Cardiac muscle cell (in vitro differentiated cells and primary cell): ENCODE data around the gene HHAT. TPM values are rescaled to one million over a fixed set of nuclear protein-coding genes. Genes with fewer than 3 reads are reported as not detected.
"Not testable (repeated sequence)": the region's sequence is repeated elsewhere in the genome, so short reads cannot be mapped to it uniquely, and the experiment has no call there.

ENCODE experiments used
- DNase-seq, 2 donors: peaks; one replicate each; pipeline versions ENCODE4 v3.0.0 to v3.0.0-alpha.2; 2010 to 2017; ENCODE audit warnings: low read depth in 1 of 2, low spot score in 1 of 2
- H3K27ac ChIP-seq: fragments of 200-600 bp; sonication (generic); 2 replicates; pipeline ENCODE4 v1.5.1; 2016
- H3K27me3 ChIP-seq: fragments of 200-600 bp; sonication (generic); 2 replicates; pipeline ENCODE4 v1.6.0; 2016; ENCODE audit warnings: control low read depth
- H3K36me3 ChIP-seq: fragments of 200-600 bp; sonication (generic); 2 replicates; pipeline ENCODE4 v1.5.1; 2016; ENCODE audit warnings: control low read depth
- H3K4me1 ChIP-seq: fragments of 200-600 bp; sonication (generic); 2 replicates; pipeline ENCODE4 v1.8.1; 2017; ENCODE audit warnings: low read depth, mild to moderate bottlenecking, mixed run types
- H3K4me3 ChIP-seq: fragments of 200-600 bp; sonication (generic); 2 replicates; pipeline ENCODE4 v1.5.1; 2016; ENCODE audit warnings: mild to moderate bottlenecking
- H3K9me3 ChIP-seq: fragments of 200-600 bp; sonication (generic); 2 replicates; pipeline ENCODE4 v1.5.1; 2017; ENCODE audit warnings: low read depth, mild to moderate bottlenecking, control low read depth
- CTCF ChIP-seq: IDR thresholded peaks from 2 replicates; pipeline ENCODE4 v1.5.1; 2012; ENCODE audit warnings: low read depth, mild to moderate bottlenecking, low read length
- polyA plus RNA-seq: library from polyadenylated mRNA; unstranded; fragments of >200 nt; fragmentation: Nextera tagmentation; extraction: Ambion mirVana; gene quantifications from 2 replicates; pipeline ENCODE4 v1.2.1, GENCODE V29; 2016
- total RNA-seq: library from RNA; depleted of rRNA; stranded (reverse); fragments of >200 nt; gene quantifications from 2 replicates; pipeline ENCODE4 v1.2.3, GENCODE V29; 2016

Gene HHAT
- total and polyA plus RNA-seq, 2 experiments from 2014 or later: 3.6 to 8.4 TPM

- TF ChIP-seq CTCF: no peak
- Histone ChIP-seq H3K27ac (no peak overlapping the region), H3K9me3 (no peaks in the 10 kb centered on the region), H3K4me1 (no peaks in the 10 kb centered on the region), H3K27me3 (no peaks in the 10 kb centered on the region), H3K36me3 (no peaks in the 10 kb centered on the region), H3K4me3 (no peak overlapping the region)
- no peak for DNase-seq
These were observed 90.4 kb downstream of the HHAT start for GRCh38 chr1:210418863-210419650.

GRCh38 chr1:210426696-210427095, 98.0 kb downstream of the HHAT start:
- not testable (repeated sequence) for H3K4me1 ChIP-seq, H3K36me3 ChIP-seq, H3K27me3 ChIP-seq, DNase-seq, H3K9me3 ChIP-seq, H3K4me3 ChIP-seq, H3K27ac ChIP-seq

- Histone ChIP-seq H3K4me1 (no peaks in the 10 kb centered on the region), H3K36me3 (no peaks in the 10 kb centered on the region), H3K27me3 (no peaks in the 10 kb centered on the region), H3K9me3 (no peaks in the 10 kb centered on the region), H3K27ac (no peak overlapping the region), H3K4me3 (no peak overlapping the region)
- no peak for DNase-seq
- no peak for TF ChIP-seq CTCF
These were observed 100.0 kb downstream of the HHAT start for GRCh38 chr1:210428696-210429095.

GRCh38 chr1:210434223-210434622, 105.5 kb downstream of the HHAT start:
- Histone ChIP-seq H3K27me3 (no peaks in the 10 kb centered on the region), H3K9me3 (no peaks in the 10 kb centered on the region), H3K36me3 (no peaks in the 10 kb centered on the region), H3K4me1 (no peaks in the 10 kb centered on the region), H3K4me3 (no peak overlapping the region), H3K27ac (no peak overlapping the region)
- no peak for TF ChIP-seq CTCF
- DNase-seq: no peak

GRCh38 chr1:210437111-210437510, 108.4 kb downstream of the HHAT start:
- no peaks in the 10 kb centered on the region for H3K36me3 ChIP-seq
- no peak for DNase-seq
- no peak for TF ChIP-seq CTCF
- no peak overlapping the region for H3K27ac ChIP-seq
- H3K4me1 ChIP-seq: no peaks in the 10 kb centered on the region
- H3K4me3 ChIP-seq: no peak overlapping the region
- no peaks in the 10 kb centered on the region for H3K27me3 ChIP-seq
- no peaks in the 10 kb centered on the region for H3K9me3 ChIP-seq

- DNase-seq: no peak
- Histone ChIP-seq H3K4me1 (no peaks in the 10 kb centered on the region), H3K9me3 (no peaks in the 10 kb centered on the region), H3K36me3 (no peaks in the 10 kb centered on the region), H3K27ac (no peak overlapping the region), H3K27me3 (no peaks in the 10 kb centered on the region), H3K4me3 (no peak overlapping the region)
- no peak for TF ChIP-seq CTCF
These were observed 109.1 kb downstream of the HHAT start for GRCh38 chr1:210437781-210438180.
